22Rv1 (cell line): ENCODE measurements around the gene EFCAB5.

Source experiments
- H3K27ac ChIP-seq: fragments of 450-650 bp; 2 replicates; pipeline ENCODE4 v1.5.1; 2017
- CTCF ChIP-seq: fragments of 450-650 bp; IDR thresholded peaks from 2 replicates; pipeline ENCODE4 v1.5.1; 2017; ENCODE audit warnings: mild to moderate bottlenecking
- ZFX ChIP-seq: fragments of 450-650 bp; IDR thresholded peaks from 2 replicates; pipeline ENCODE4 v1.6.1; 2017; ENCODE audit warnings: antibody characterized with exemption, borderline replicate concordance

EFCAB5 gene

GRCh38 chr17:29909236-29910003 lies 32.0 kb upstream of the EFCAB5 start:
- TF ChIP-seq CTCF = no peak
- TF ChIP-seq ZFX = no peak
- no peak overlapping the region for H3K27ac ChIP-seq

- TF ChIP-seq CTCF = no peak
- no peak for TF ChIP-seq ZFX
- H3K27ac ChIP-seq = no peak overlapping the region
Measured at GRCh38 chr17:29911641-29912177, 29.7 kb upstream of the EFCAB5 start.

- H3K27ac ChIP-seq = no peak overlapping the region
- no peak for TF ChIP-seq CTCF
- TF ChIP-seq ZFX = no peak
Measured at GRCh38 chr17:29914819-29915537, 26.5 kb upstream of the EFCAB5 start.

GRCh38 chr17:29918016-29918415 lies 23.4 kb upstream of the EFCAB5 start:
- TF ChIP-seq ZFX = no peak
- no peak for TF ChIP-seq CTCF
- no peak overlapping the region for H3K27ac ChIP-seq

- TF ChIP-seq CTCF (no peak), ZFX (no peak)
- H3K27ac ChIP-seq = no peak overlapping the region
Measured at GRCh38 chr17:29918922-29919856, 22.2 kb upstream of the EFCAB5 start.

- H3K27ac ChIP-seq = no peak overlapping the region
- TF ChIP-seq ZFX (no peak), CTCF (no peak)
Measured at GRCh38 chr17:29924786-29925185, 16.6 kb upstream of the EFCAB5 start.
